GM19438 (cell line): ENCODE results near the gene TPBGL.

ENCODE experiments used
- ATAC-seq: cut with Tn5 transposase; IDR thresholded peaks from one replicate; pipeline ENCODE4 v1.9.1; 2021; ENCODE audit warnings: low read depth; ENCODE audit not compliant: unreplicated experiment

TPBGL gene

GRCh38 chr11:75244052-75244814 lies 3.7 kb downstream of the TPBGL start:
- no peak for ATAC-seq

GRCh38 chr11:75245356-75246005 lies 4.9 kb downstream of the TPBGL start:
- no peak for ATAC-seq

GRCh38 chr11:75246006-75246670 lies 5.6 kb downstream of the TPBGL start:
- no peak for ATAC-seq

GRCh38 chr11:75246671-75247350 lies 6.2 kb downstream of the TPBGL start:
- no peak for ATAC-seq

GRCh38 chr11:75248924-75249256 lies 8.3 kb downstream of the TPBGL start:
- no peak for ATAC-seq

- ATAC-seq, result no peak
Measured at GRCh38 chr11:75249704-75250103, 9.1 kb downstream of the TPBGL start.

- no peak for ATAC-seq
Measured at GRCh38 chr11:75254326-75254725, 13.8 kb downstream of the TPBGL start.

GRCh38 chr11:75260396-75261170 lies 20.0 kb downstream of the TPBGL start:
- ATAC-seq, result no peak

- no peak for ATAC-seq
Measured at GRCh38 chr11:75261902-75262361, 21.4 kb downstream of the TPBGL start.

- no peak for ATAC-seq
Measured at GRCh38 chr11:75262436-75262835, 21.9 kb downstream of the TPBGL start.

GRCh38 chr11:75262961-75263852 lies 22.6 kb downstream of the TPBGL start:
- ATAC-seq, result no peak

- ATAC-seq, result no peak
Measured at GRCh38 chr11:75263944-75264349, 23.4 kb downstream of the TPBGL start.

- ATAC-seq, result no peak
Measured at GRCh38 chr11:75264356-75264755, 23.8 kb downstream of the TPBGL start.

- no peak for ATAC-seq
Measured at GRCh38 chr11:75264971-75265370, 24.4 kb downstream of the TPBGL start.

- ATAC-seq, result no peak
Measured at GRCh38 chr11:75265851-75266531, 25.4 kb downstream of the TPBGL start.

GRCh38 chr11:75267171-75267970 lies 26.8 kb downstream of the TPBGL start:
- ATAC-seq, result no peak

GRCh38 chr11:75268626-75269366 lies 28.2 kb downstream of the TPBGL start:
- no peak for ATAC-seq

- ATAC-seq, result no peak
Measured at GRCh38 chr11:75269367-75269660, 28.7 kb downstream of the TPBGL start.
